Astrocyte (in vitro differentiated cells and primary cell): ENCODE results near the gene CD9.

Source experiments
- CTCF ChIP-seq: IDR thresholded peaks from 2 replicates; pipeline ENCODE4 v1.5.1; 2011; ENCODE audit warnings: low read depth, mild to moderate bottlenecking, inconsistent platforms, low read length, moderate library complexity; ENCODE audit not compliant: insufficient read depth
- EZH2 ChIP-seq: IDR thresholded peaks from 2 replicates; pipeline ENCODE4 v1.6.1; 2012; ENCODE audit warnings: mild to moderate bottlenecking, low read length, inconsistent platforms; ENCODE audit not compliant: insufficient read depth

- TF ChIP-seq CTCF (no peak), EZH2 (no peak)
Observed at GRCh38 chr12:6231359-6232268, 31.4 kb downstream of the CD9 start.
